Upper lobe of left lung (tissue), 4 donors: ENCODE data around the gene SETDB1.
A peak's percentile ranks its signal among the peaks of the same experiment; 100 is the strongest.

Source experiments
- CTCF ChIP-seq, 6 experiments: fragments of 450-650 bp in 4 of 6; fragments of 200-600 bp in 2 of 6; sonication (generic) in 2 of 6; IDR thresholded peaks; one replicate each; pipeline ENCODE4 v1.5.1; 2016 to 2019; ENCODE audit warnings: antibody characterized with exemption in 6 of 6
- POLR2AphosphoS5 ChIP-seq, 2 donors: sonication (generic); formaldehyde crosslinking; IDR thresholded peaks; one replicate each; pipeline ENCODE4 v1.5.1; 2017; ENCODE audit warnings: antibody characterized with exemption in 2 of 2

- TF ChIP-seq CTCF (IDR thresholded peaks at IDR 0.05) (no peak), POLR2AphosphoS5 (IDR thresholded peaks at IDR 0.05) (peak; percentile 52 to 77)
Measured at GRCh38 chr1:150970808-150971582, 44.8 kb downstream of the SETDB1 start.
